Progenitor cell of endocrine pancreas (in vitro differentiated cells): ENCODE measurements around the gene CYFIP1. TPM values are rescaled to one million over a fixed set of nuclear protein-coding genes. Genes with fewer than 3 reads are reported as not detected.
A peak's percentile ranks its signal among the peaks of the same experiment; 100 is the strongest.

ENCODE experiments used
- DNase-seq: peaks from one replicate; pipeline ENCODE4 v3.0.0; 2021; ENCODE audit warnings: low spot score; ENCODE audit not compliant: unreplicated experiment
- H3K27ac Mint-ChIP-seq: 2 replicates; pipeline ENCODE4 v1.8.0; 2021; ENCODE audit warnings: mild to moderate bottlenecking, moderate library complexity, mixed read lengths
- H3K27me3 Mint-ChIP-seq: 2 replicates; pipeline ENCODE4 v1.8.0; 2021; ENCODE audit warnings: mixed read lengths
- H3K36me3 Mint-ChIP-seq: 2 replicates; pipeline ENCODE4 v1.8.0; 2022; ENCODE audit warnings: mixed read lengths; ENCODE audit not compliant: insufficient read depth
- H3K4me1 Mint-ChIP-seq: 2 replicates; pipeline ENCODE4 v1.8.0; 2021; ENCODE audit warnings: low read depth, mixed read lengths
- H3K4me3 Mint-ChIP-seq: 2 replicates; pipeline ENCODE4 v1.8.0; 2021; ENCODE audit warnings: low read depth, mild to moderate bottlenecking, moderate library complexity, mixed read lengths
- H3K9me3 Mint-ChIP-seq: 2 replicates; pipeline ENCODE4 v1.8.0; 2021; ENCODE audit warnings: low read depth, mixed read lengths
- CTCF ChIP-seq: fragments of 200-600 bp; sonication (generic); IDR thresholded peaks from one replicate; pipeline ENCODE4 v1.5.0; 2021; ENCODE audit warnings: antibody characterized with exemption, mild to moderate bottlenecking; ENCODE audit not compliant: unreplicated experiment
- total RNA-seq: library from RNA; stranded (reverse); gene quantifications from 2 replicates; pipeline ENCODE4 v1.2.1, GENCODE V29; 2021

CYFIP1 gene
- total RNA-seq, 1 donor from 2014 or later: 175 TPM

DNA sequence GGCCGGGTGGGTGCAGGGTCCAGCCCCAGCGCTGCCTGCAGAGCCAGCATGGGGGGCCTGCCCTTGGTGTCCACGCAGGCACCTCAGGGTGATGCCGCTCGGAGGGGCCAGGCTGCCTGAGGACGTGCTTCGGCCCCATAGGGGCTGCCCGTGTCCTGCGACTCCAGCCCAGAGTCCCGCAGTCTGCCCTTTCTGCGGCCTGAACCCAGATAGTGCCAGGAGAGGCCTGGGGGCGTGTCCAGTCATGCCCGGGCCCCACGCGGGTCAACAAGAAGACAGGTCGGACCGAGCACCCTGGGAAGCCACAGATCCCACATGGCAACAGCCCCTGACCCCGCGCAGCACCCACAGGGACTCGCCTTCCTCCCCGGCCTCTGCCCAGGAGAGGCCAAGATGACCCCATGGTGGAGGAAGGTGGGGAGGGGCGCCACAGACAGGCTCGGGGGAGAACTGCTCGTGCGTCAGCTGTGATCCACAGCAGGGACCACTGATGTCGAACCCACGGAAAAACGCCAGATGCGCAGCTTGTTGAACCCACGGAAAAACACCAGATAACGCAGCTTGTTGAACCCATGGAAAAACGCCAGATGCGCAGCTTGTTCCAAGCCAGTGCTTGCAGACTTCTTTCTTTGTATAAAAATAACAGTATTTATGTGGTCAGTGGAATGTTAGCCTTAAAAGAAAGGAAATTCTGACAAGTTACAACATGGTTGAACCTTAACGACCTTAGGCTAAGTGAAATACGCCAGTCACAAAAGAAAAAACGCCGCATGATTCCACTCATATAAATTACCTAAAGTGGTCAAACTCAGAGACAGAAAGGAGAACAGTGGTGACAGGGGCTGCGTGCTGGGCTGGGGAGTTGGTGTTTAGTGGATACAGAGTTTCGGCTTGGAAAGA is 28.5 kb downstream of the CYFIP1 start:
- H3K36me3 Mint-ChIP-seq: peaks cover 3% of the 10 kb centered on the region
- no peak overlapping the region for H3K4me3 Mint-ChIP-seq
- no peak for DNase-seq
- H3K4me1 Mint-ChIP-seq: peaks cover 28% of the 10 kb centered on the region
- H3K27ac Mint-ChIP-seq: peak overlapping the region; percentile 25
- H3K9me3 Mint-ChIP-seq: no peaks in the 10 kb centered on the region
- no peak for TF ChIP-seq CTCF
- no peaks in the 10 kb centered on the region for H3K27me3 Mint-ChIP-seq

- H3K27me3 Mint-ChIP-seq: no peaks in the 10 kb centered on the region
- no peak overlapping the region for H3K4me3 Mint-ChIP-seq
- peaks cover 3% of the 10 kb centered on the region for H3K36me3 Mint-ChIP-seq
- TF ChIP-seq CTCF: no peak
- no peaks in the 10 kb centered on the region for H3K9me3 Mint-ChIP-seq
- no peak overlapping the region for H3K27ac Mint-ChIP-seq
- no peak for DNase-seq
- peaks cover 24% of the 10 kb centered on the region for H3K4me1 Mint-ChIP-seq
Observed at GRCh38 chr15:22951031-22951380, 29.2 kb downstream of the CYFIP1 start.

DNA sequence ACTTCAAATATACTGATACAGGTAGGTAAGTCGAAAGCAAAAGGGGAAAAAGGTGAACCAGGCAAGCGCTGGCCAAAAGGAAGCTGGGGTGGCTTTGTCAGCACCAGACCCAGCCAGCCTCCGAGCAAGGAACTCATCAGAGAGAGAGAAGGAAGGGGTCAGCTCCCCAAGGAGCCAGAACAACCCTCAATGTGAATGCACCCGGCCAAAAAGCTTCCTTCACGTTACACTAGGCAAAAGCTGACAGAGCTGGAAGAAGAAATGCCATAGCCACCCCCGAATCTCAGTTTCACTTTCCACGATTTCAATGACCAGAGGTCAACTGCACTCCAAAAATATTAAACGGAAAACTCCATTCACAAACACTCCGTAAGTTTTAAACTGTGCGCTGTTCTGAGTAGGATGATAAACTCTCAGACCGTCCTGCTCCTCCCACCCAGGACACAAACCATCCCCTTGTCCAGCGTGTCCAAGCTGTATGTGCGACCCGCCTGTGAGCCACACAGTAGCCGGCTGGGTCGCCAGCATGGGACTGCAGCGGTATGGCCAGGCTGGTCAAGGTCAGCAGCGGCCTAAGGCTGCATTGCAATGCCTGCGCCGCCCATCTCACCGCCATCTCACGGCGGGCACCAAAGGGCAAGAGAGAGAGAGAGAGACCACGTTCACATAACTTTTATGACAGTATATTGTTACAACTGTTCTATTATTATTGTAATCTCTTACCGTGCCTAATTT is 29.7 kb downstream of the CYFIP1 start:
- Mint-ChIP-seq H3K4me1 (peaks cover 23% of the 10 kb centered on the region), H3K36me3 (peaks cover 3% of the 10 kb centered on the region), H3K9me3 (no peaks in the 10 kb centered on the region), H3K27me3 (no peaks in the 10 kb centered on the region), H3K4me3 (no peak overlapping the region), H3K27ac (peak overlapping the region; percentile 84)
- no peak for DNase-seq
- TF ChIP-seq CTCF: no peak

- Mint-ChIP-seq H3K36me3 (peaks cover 3% of the 10 kb centered on the region), H3K4me3 (no peak overlapping the region), H3K4me1 (peaks cover 23% of the 10 kb centered on the region), H3K9me3 (no peaks in the 10 kb centered on the region), H3K27ac (no peak overlapping the region), H3K27me3 (no peaks in the 10 kb centered on the region)
- no peak for DNase-seq
- no peak for TF ChIP-seq CTCF
Observed at GRCh38 chr15:22949074-22949547, 31.1 kb downstream of the CYFIP1 start.

GRCh38 chr15:22948056-22948455 is 32.1 kb downstream of the CYFIP1 start:
- Mint-ChIP-seq H3K4me3 (no peak overlapping the region), H3K27me3 (no peaks in the 10 kb centered on the region), H3K27ac (peak overlapping the region; percentile 0), H3K4me1 (peaks cover 20% of the 10 kb centered on the region), H3K9me3 (no peaks in the 10 kb centered on the region), H3K36me3 (peaks cover 10% of the 10 kb centered on the region)
- no peak for TF ChIP-seq CTCF
- no peak for DNase-seq
